Glutamatergic neuron (in vitro differentiated cells): ENCODE measurements around the gene SP140L. TPM values are rescaled to one million over a fixed set of nuclear protein-coding genes. Genes with fewer than 3 reads are reported as not detected.

Source experiments
- DNase-seq: peaks from one replicate; pipeline ENCODE4 v3.0.0; 2022
- H3K27ac Mint-ChIP-seq: one replicate; pipeline ENCODE4 v1.8.0; 2020; ENCODE audit warnings: mild to moderate bottlenecking, mixed read lengths, inconsistent platforms; ENCODE audit not compliant: unreplicated experiment
- H3K27me3 Mint-ChIP-seq: one replicate; pipeline ENCODE4 v1.8.0; 2020; ENCODE audit warnings: mild to moderate bottlenecking, moderate library complexity, mixed read lengths, inconsistent platforms; ENCODE audit not compliant: unreplicated experiment
- H3K36me3 Mint-ChIP-seq: one replicate; pipeline ENCODE4 v1.8.0; 2020; ENCODE audit warnings: mild to moderate bottlenecking, mixed read lengths, inconsistent platforms; ENCODE audit not compliant: unreplicated experiment
- H3K4me1 Mint-ChIP-seq: one replicate; pipeline ENCODE4 v1.8.0; 2020; ENCODE audit warnings: mild to moderate bottlenecking, low read depth, mixed read lengths, inconsistent platforms; ENCODE audit not compliant: unreplicated experiment
- H3K4me3 Mint-ChIP-seq: one replicate; pipeline ENCODE4 v1.8.0; 2020; ENCODE audit warnings: mild to moderate bottlenecking, mixed read lengths, inconsistent platforms; ENCODE audit not compliant: unreplicated experiment
- H3K9me3 Mint-ChIP-seq: one replicate; pipeline ENCODE4 v1.8.0; 2020; ENCODE audit warnings: mild to moderate bottlenecking, moderate library complexity, mixed read lengths, inconsistent platforms; ENCODE audit not compliant: unreplicated experiment
- CTCF ChIP-seq: fragments of 200-600 bp; sonication (generic); IDR thresholded peaks from one replicate; pipeline ENCODE4 v1.5.0; 2021; ENCODE audit not compliant: partially characterized antibody, unreplicated experiment
- total RNA-seq: library from RNA; stranded (reverse); fragmentation: NEBNext Ultra II Directional; extraction: Animal tissue kit (Norgen Biotek cat#: 25700); gene quantifications from one replicate; pipeline ENCODE4 v1.2.1, GENCODE V29; 2021; ENCODE audit not compliant: unreplicated experiment

Gene SP140L
- total RNA-seq, 1 donor from 2014 or later, result 0.34 TPM

- peaks cover 5% of the 10 kb centered on the region for H3K9me3 Mint-ChIP-seq
- TF ChIP-seq CTCF, result no peak
- no peak overlapping the region for H3K27ac Mint-ChIP-seq
These were observed 7.7 kb upstream of the SP140L start for GRCh38 chr2:230319211-230319862.

DNA sequence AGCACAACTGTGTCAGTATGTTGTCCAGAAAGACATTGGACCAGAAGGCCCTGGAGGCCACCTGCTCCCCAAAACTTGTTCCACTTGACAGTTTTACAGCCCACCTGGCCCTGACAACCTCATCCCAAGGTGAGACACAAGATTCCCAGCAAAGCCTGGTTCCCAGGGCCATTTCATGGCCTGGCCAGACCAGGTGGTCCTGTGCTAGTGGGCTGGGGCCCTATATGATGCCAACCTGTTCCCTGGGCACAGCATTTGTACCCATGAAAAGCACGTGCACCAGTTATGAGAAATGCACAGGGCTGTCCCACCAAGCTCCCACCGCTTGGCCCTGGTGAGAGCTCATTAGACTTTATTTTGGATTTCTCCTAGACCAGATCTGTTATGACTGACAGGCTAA is 6.0 kb upstream of the SP140L start:
- DNase-seq, result no peak
- H3K4me3 Mint-ChIP-seq, result no peak overlapping the region
- TF ChIP-seq CTCF, result no peak
- peaks cover 10% of the 10 kb centered on the region for H3K36me3 Mint-ChIP-seq
- no peak overlapping the region for H3K27ac Mint-ChIP-seq
- no peaks in the 10 kb centered on the region for H3K27me3 Mint-ChIP-seq
- no peaks in the 10 kb centered on the region for H3K4me1 Mint-ChIP-seq
- H3K9me3 Mint-ChIP-seq, result peaks cover 5% of the 10 kb centered on the region

More at GRCh38 chr2:230319211-230319862, 7.7 kb upstream of the SP140L start:
- no peak for DNase-seq
- H3K4me3 Mint-ChIP-seq, result no peak overlapping the region
- H3K27me3 Mint-ChIP-seq, result no peaks in the 10 kb centered on the region
- peaks cover 10% of the 10 kb centered on the region for H3K36me3 Mint-ChIP-seq
- no peaks in the 10 kb centered on the region for H3K4me1 Mint-ChIP-seq

- no peak for TF ChIP-seq CTCF
- Mint-ChIP-seq H3K4me3 (no peak overlapping the region), H3K36me3 (peaks cover 10% of the 10 kb centered on the region), H3K9me3 (peaks cover 5% of the 10 kb centered on the region), H3K4me1 (no peaks in the 10 kb centered on the region), H3K27ac (no peak overlapping the region), H3K27me3 (no peaks in the 10 kb centered on the region)
- DNase-seq, result no peak
These were observed 4.2 kb upstream of the SP140L start for GRCh38 chr2:230322561-230323384.

- TF ChIP-seq CTCF, result no peak
- Mint-ChIP-seq H3K9me3 (peaks cover 5% of the 10 kb centered on the region), H3K27ac (no peak overlapping the region), H3K4me1 (no peaks in the 10 kb centered on the region), H3K36me3 (peaks cover 10% of the 10 kb centered on the region), H3K27me3 (no peaks in the 10 kb centered on the region), H3K4me3 (no peak overlapping the region)
- DNase-seq, result no peak
These were observed 3.4 kb upstream of the SP140L start for GRCh38 chr2:230323385-230324106.
